Kidney epithelial cell (primary cell): ENCODE measurements around the gene EPG5. TPM values are rescaled to one million over a fixed set of nuclear protein-coding genes. Genes with fewer than 3 reads are reported as not detected.

ENCODE experiments used
- DNase-seq: peaks from one replicate; pipeline ENCODE4 v3.0.0-alpha.2; 2010; ENCODE audit warnings: low read depth
- H3K27me3 ChIP-seq: 2 replicates; pipeline ENCODE4 v1.6.0; 2011; ENCODE audit warnings: low read length; ENCODE audit not compliant: control insufficient read depth, insufficient read depth
- H3K36me3 ChIP-seq: 2 replicates; pipeline ENCODE4 v1.5.1; 2011; ENCODE audit warnings: low read length; ENCODE audit not compliant: control insufficient read depth, insufficient read depth
- H3K4me3 ChIP-seq: 2 replicates; pipeline ENCODE4 v1.5.1; 2011; ENCODE audit warnings: low read depth, mild to moderate bottlenecking, control low read depth, low read length
- total RNA-seq: library from RNA; depleted of rRNA; stranded (reverse); fragments of >200 nt; gene quantifications from 2 replicates; pipeline ENCODE4 v1.2.3, GENCODE V29; 2015
- TF ChIP-seq, protein P1 (sequence below): IDR thresholded peaks from 2 replicates; pipeline ENCODE4 v1.5.1; 2011; ENCODE audit warnings: mild to moderate bottlenecking, moderate library complexity, low read length, control low read depth, inconsistent platforms; ENCODE audit not compliant: insufficient read depth, poor library complexity, severe bottlenecking

The EPG5 gene
- total RNA-seq, 1 donor from 2014 or later: 38.2 TPM

DNA sequence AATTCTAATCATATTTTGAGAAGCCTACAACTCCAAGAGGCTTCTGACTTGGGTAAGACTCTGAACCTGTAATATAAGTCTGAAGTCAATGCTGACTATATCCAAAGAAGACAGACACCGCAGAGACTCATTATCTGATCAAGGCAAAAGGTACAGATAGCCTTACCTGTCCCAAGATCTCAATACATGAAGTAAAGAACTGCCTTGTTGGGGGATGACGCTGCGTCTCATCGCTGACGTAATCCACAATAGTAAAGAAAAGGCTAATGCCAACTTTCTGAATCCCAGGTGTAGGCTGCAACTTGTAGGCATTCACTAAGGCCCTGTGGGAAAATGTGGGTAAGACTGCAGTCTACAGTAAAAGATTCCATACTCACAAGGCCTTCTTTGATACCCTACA, 79.5 kb downstream of the EPG5 start:
- Histone ChIP-seq H3K27me3 (no peaks in the 10 kb centered on the region), H3K36me3 (no peaks in the 10 kb centered on the region), H3K4me3 (no peak overlapping the region)
- no peak for DNase-seq
- TF ChIP-seq, protein P1, sequence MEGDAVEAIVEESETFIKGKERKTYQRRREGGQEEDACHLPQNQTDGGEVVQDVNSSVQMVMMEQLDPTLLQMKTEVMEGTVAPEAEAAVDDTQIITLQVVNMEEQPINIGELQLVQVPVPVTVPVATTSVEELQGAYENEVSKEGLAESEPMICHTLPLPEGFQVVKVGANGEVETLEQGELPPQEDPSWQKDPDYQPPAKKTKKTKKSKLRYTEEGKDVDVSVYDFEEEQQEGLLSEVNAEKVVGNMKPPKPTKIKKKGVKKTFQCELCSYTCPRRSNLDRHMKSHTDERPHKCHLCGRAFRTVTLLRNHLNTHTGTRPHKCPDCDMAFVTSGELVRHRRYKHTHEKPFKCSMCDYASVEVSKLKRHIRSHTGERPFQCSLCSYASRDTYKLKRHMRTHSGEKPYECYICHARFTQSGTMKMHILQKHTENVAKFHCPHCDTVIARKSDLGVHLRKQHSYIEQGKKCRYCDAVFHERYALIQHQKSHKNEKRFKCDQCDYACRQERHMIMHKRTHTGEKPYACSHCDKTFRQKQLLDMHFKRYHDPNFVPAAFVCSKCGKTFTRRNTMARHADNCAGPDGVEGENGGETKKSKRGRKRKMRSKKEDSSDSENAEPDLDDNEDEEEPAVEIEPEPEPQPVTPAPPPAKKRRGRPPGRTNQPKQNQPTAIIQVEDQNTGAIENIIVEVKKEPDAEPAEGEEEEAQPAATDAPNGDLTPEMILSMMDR: no peak

DNA sequence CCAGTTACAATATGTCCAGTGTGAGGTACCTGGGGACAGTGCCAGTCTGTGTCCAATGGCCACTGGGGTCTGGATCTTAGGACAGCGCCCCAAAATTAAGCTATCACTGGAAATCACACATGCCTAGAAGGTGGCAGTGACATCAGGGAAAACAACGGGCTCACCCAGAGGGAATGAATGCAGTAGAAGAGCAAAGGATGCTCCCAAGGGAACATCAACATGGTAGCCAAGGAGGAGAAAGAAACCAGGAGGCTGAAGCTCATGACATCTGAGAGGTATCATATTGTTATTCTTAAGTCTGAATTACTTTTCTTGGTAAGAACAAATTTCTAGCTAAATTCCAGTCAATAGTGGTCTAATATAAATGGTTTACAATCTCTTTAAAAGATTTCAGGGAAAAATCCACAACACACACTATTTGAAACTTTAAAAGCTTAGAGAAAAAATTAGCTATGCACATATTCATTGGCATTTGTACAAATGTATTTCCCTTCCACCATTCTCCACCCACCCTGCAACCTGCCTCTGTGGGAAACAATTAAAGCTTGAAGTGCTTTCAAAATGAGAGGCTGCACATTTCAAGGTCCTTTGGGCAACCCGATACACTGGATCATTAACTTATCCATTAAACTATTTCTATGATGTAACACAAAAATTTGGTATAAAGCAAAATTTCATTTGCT, 86.1 kb downstream of the EPG5 start:
- TF ChIP-seq, protein P1: no peak
- no peak for DNase-seq
- no peak overlapping the region for H3K4me3 ChIP-seq
- no peaks in the 10 kb centered on the region for H3K27me3 ChIP-seq
- no peaks in the 10 kb centered on the region for H3K36me3 ChIP-seq

DNA sequence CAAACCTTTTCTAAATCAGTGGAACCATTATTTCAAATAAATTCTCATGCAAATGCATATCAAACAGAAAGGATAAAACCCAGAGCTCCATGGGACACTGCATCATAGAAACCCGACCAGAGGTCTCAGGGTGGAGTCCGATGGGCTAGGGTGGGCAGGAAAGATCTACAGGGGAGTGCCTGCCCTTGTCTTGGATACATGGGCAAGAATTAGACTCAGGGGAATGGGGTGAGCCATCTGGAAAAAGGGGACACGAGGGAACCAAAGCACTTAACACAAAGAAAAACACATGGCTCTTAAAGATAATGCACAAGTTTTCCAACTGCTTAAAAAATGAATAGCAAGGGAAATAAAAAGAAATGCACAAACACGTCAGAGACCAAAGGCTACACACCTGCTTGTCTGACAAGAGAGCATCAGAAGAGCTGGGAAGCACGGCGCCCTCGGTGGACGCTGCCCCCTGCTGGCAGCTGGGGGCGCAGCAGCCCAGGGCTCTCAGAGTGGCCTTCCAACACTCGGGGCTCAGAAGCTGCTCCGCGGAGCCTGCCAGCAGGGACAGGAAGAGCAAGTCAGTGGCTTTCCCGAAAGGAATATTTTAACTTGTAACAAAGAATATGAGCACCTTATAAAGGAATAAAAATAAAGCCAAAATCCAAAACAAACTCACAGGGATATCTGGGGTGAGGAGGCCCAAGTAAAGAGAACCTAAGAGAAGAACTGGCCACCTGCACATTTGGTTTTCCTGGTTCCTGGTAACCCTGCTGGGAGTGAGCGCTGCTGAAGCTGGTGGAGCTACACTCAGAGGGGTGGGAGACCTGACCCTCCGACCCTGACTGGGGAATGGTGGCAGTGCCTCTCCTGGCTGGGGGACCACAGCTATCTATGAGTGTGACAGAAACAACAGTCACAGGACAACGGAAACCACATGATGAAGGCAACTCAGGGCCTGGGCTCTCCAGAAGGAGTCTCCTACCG, 87.2 kb downstream of the EPG5 start:
- TF ChIP-seq, protein P1: peak; percentile 100
- peaks cover 1% of the 10 kb centered on the region for H3K36me3 ChIP-seq
- peak; percentile 19 for DNase-seq

DNA sequence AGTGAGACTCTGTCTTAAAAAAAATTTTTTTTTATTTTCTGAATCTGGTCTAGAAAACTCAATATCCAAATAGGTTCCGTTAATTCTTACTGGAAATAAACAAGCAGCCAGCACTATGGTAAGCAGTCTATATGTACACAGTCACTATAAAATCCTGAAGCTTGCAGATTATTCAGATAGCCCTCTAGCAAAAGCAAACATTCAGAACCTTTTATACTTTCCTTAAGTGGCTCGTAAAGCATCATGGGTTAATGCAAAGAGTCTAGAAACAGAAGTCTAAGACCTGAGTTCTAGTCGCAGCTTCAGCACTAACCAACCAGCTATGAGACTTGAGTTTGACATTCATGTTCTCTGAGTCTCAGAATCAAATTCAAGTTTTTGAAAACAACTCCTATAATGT, 89.7 kb downstream of the EPG5 start:
- TF ChIP-seq, protein P1: no peak
- no peak overlapping the region for H3K4me3 ChIP-seq
- peaks cover 1% of the 10 kb centered on the region for H3K36me3 ChIP-seq
- no peaks in the 10 kb centered on the region for H3K27me3 ChIP-seq
- no peak for DNase-seq

More for the DNA sequence above, 87.2 kb downstream of the EPG5 start:
- no peak overlapping the region for H3K4me3 ChIP-seq
- H3K27me3 ChIP-seq: no peaks in the 10 kb centered on the region

DNA sequence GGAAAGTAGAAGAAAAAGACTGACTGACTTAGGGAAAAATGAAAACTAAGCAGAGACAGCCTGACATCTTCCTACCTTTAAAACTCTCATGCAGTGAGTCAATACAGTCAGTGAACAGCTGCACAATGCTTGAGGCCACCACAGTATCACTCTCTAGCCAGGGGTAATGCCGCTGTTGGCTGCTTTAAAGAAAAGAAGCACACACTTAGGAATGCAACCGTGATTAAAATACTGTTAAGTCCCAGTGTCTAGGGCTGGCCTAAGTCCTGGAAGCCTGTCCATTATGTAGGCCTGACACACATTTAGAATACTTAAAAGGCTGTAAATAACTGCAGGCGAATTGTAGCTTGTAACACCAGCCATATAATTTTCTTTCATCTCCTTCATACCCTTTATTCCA, 91.0 kb downstream of the EPG5 start:
- TF ChIP-seq, protein P1: no peak
- H3K4me3 ChIP-seq: no peak overlapping the region
- H3K27me3 ChIP-seq: no peaks in the 10 kb centered on the region
- DNase-seq: no peak
- peaks cover 1% of the 10 kb centered on the region for H3K36me3 ChIP-seq
